Measurements from ENCODE around the gene ULBP1. TPM values are rescaled to one million over a fixed set of nuclear protein-coding genes. Genes with fewer than 3 reads are reported as not detected.

Gene ULBP1
- total RNA-seq: not detected

GRCh38 chr6:149963462-149964307 is at the start of gene ULBP1:
Gene ULBP1 (plus strand): TSS chr6:149963943. CDS start chr6:149964050, 107 bp downstream.
- peak within 1 kb of the TSS; percentile 13 to 45 (median 28) for H3K4me3 ChIP-seq
- intact Hi-C loops (cut with DNase I; ENCODE audit: low total_unique reads) (no loop called here), in situ Hi-C loops (cut with MboI; ENCODE audit: low pct_ligation_motif_present in 1 of 4, low pct_unique_long_range_greater_than_20kb in 1 of 4, low sequenced_read_pairs in 3 of 4) (no loop called here)
- peaks cover 93% of the 10 kb centered on the region for H3K27me3 ChIP-seq
- DNase-seq: peak; percentile 78
- H3K27ac ChIP-seq: no peak within 1 kb of the TSS
- WGBS, 2 donors (ENCODE audit: low coverage in 1 of 2): 2% methylated on average over 11 to 48 of the region's 69 CpGs
- H3K9me3 ChIP-seq: no peaks in the 10 kb centered on the region
- H3K36me3 ChIP-seq: no peaks in the 10 kb centered on the region
- peak; percentile 29 to 49 (median 34) for TF ChIP-seq POLR2AphosphoS5 (IDR thresholded peaks at IDR 0.05)
- no peak for TF ChIP-seq CTCF (IDR thresholded peaks at IDR 0.05)
- H3K4me1 ChIP-seq: peaks cover 11 to 24% (median 23%) of the 10 kb centered on the region in 4 donors

GRCh38 chr6:149915970-149916865 is 47.5 kb upstream of the ULBP1 start:
- H3K4me1 ChIP-seq: no peaks in the 10 kb centered on the region
- DNase-seq: no peak
- no peaks in the 10 kb centered on the region for H3K9me3 ChIP-seq
- no peaks in the 10 kb centered on the region for H3K36me3 ChIP-seq
- intact Hi-C loops (cut with DNase I; ENCODE audit: low total_unique reads) (no loop called here), in situ Hi-C loops (cut with MboI; ENCODE audit: low pct_ligation_motif_present in 1 of 4, low pct_unique_long_range_greater_than_20kb in 1 of 4, low sequenced_read_pairs in 3 of 4) (no loop called here)
- TF ChIP-seq POLR2AphosphoS5 (IDR thresholded peaks at IDR 0.05): no peak
- no peak for TF ChIP-seq CTCF (IDR thresholded peaks at IDR 0.05)
- TF ChIP-seq POLR2A (IDR thresholded peaks at IDR 0.05): no peak
- TF ChIP-seq EP300 (IDR thresholded peaks at IDR 0.05; ENCODE audit: low read depth): no peak
- WGBS, 2 donors (ENCODE audit: low coverage in 1 of 2): 81 to 87% methylated on average over 5 to 10 of the region's 10 CpGs
- H3K27me3 ChIP-seq: no peaks in the 10 kb centered on the region
- H3K27ac ChIP-seq: no peak overlapping the region
- H3K4me3 ChIP-seq: no peak overlapping the region

- in situ Hi-C loops (cut with MboI; ENCODE audit: low pct_ligation_motif_present in 1 of 4, low pct_unique_long_range_greater_than_20kb in 1 of 4, low sequenced_read_pairs in 3 of 4) (no loop called here), intact Hi-C loops (cut with DNase I; ENCODE audit: low total_unique reads) (no loop called here)
- whole genome bisulfite sequencing, 2 donors (ENCODE audit: low coverage in 1 of 2): 80 to 89% methylated on average over 1 to 2 of the region's 2 CpGs
- Histone ChIP-seq H3K4me1 (peaks cover 4 to 5% (median 5%) of the 10 kb centered on the region in 4 donors), H3K36me3 (no peaks in the 10 kb centered on the region), H3K27me3 (peaks cover 5% of the 10 kb centered on the region), H3K27ac (no peak overlapping the region), H3K4me3 (no peak overlapping the region), H3K9me3 (no peaks in the 10 kb centered on the region)
- TF ChIP-seq EP300 (IDR thresholded peaks at IDR 0.05; ENCODE audit: low read depth) (no peak), POLR2AphosphoS5 (IDR thresholded peaks at IDR 0.05) (no peak), POLR2A (IDR thresholded peaks at IDR 0.05) (no peak), CTCF (IDR thresholded peaks at IDR 0.05) (no peak)
- DNase-seq: no peak
Observed at GRCh38 chr6:149917679-149918078, 46.1 kb upstream of the ULBP1 start.

Data from transverse colon (tissue), 4 donors.